HCT116 (cell line): ENCODE measurements around the gene PRR12. TPM values are rescaled to one million over a fixed set of nuclear protein-coding genes. Genes with fewer than 3 reads are reported as not detected.

ENCODE experiments used
- ATAC-seq: fragments of 200-7000 bp; cut with Tn5 transposase; 2 replicates; pipeline ENCODE4 v1.9.1; 2020; ENCODE audit warnings: mild to moderate bottlenecking, moderate library complexity
- BruUV-seq: library from RNA; stranded (reverse); fragments of 400-500 nt; replicated peaks from 2 replicates; lab custom pipeline; 2021; lab: Mats Ljungman, UMichigan
- CTCF ChIA-PET: fragments of 300-600 bp; sonication (Branson Sonifier 250); formaldehyde crosslinking; loops from one replicate; lab custom pipeline; 2021; ENCODE audit warnings: antibody characterized with exemption; lab: Charles Lee
- POLR2A ChIA-PET: fragments of 300-600, 350-600 bp; sonication (Branson Sonifier 250); formaldehyde crosslinking; loops from one replicate; lab custom pipeline; 2021; ENCODE audit warnings: antibody characterized with exemption; lab: Charles Lee
- RAD21 ChIA-PET, 2 experiments: fragments of 300-600 bp; sonication (Branson Sonifier 250); formaldehyde crosslinking; loops; one replicate each; lab custom pipeline; 2023; ENCODE audit warnings: low total read pairs in 2 of 2; ENCODE audit not compliant: uncharacterized antibody in 2 of 2, unreplicated experiment in 2 of 2, low non-redundant PET in 1 of 2; lab: Charles Lee
- DNase-seq: peaks from one replicate; pipeline ENCODE4 v3.0.0-alpha.2; 2010; ENCODE audit warnings: low read depth, low spot score
- H2AFZ ChIP-seq: fragments of 200-600 bp; shearing (Covaris generic), sonication (generic); 2 replicates; pipeline ENCODE4 v1.6.1; 2017; ENCODE audit warnings: low read depth, mixed run types, mixed read lengths, antibody characterized with exemption, low read length; ENCODE audit not compliant: poor library complexity, severe bottlenecking
- H3K27ac ChIP-seq: 2 replicates; pipeline ENCODE4 v1.5.1; 2012; ENCODE audit warnings: low read depth, low read length
- H3K27me3 ChIP-seq: fragments of 200-600 bp; sonication (generic); 2 replicates; pipeline ENCODE4 v1.6.1; 2016; ENCODE audit warnings: mixed run types, low read length, mixed read lengths; ENCODE audit not compliant: insufficient read depth
- H3K36me3 ChIP-seq, 2 experiments: fragments of 200-500 bp in 1 of 2; fragments of 200-600 bp in 1 of 2; sonication (Bioruptor generic) in 1 of 2; sonication (generic) in 1 of 2; 2 replicates each; pipeline versions ENCODE4 v1.5.1 to v1.6.1; 2014 to 2016; ENCODE audit warnings: low read length in 2 of 2, inconsistent platforms in 1 of 2, mixed read lengths in 1 of 2, mixed run types in 1 of 2; ENCODE audit not compliant: insufficient read depth in 2 of 2, control insufficient read depth in 1 of 2
- H3K4me1 ChIP-seq, 2 experiments: fragments of 200-600 bp in 1 of 2; sonication (generic) in 1 of 2; 2 replicates each; pipeline versions ENCODE4 v1.5.1 to v1.6.1; 2012 to 2017; ENCODE audit warnings: low read length in 2 of 2, inconsistent platforms in 1 of 2, mild to moderate bottlenecking in 1 of 2, mixed read lengths in 1 of 2, mixed run types in 1 of 2, moderate library complexity in 1 of 2; ENCODE audit not compliant: insufficient read depth in 2 of 2, control insufficient read depth in 1 of 2
- H3K4me2 ChIP-seq: fragments of 200-600 bp; sonication (generic); 2 replicates; pipeline ENCODE4 v1.6.1; 2017; ENCODE audit warnings: mixed run types, low read length, mixed read lengths
- H3K4me3 ChIP-seq, 2 experiments: fragments of 200-600 bp in 1 of 2; sonication (generic) in 1 of 2; replicated peaks in 1 of 2; 2 replicates each; pipeline ENCODE4 v1.5.1; 2011 to 2016; ENCODE audit warnings: low read length in 2 of 2, control low read depth in 1 of 2, low read depth in 1 of 2, mild to moderate bottlenecking in 1 of 2, mixed read lengths in 1 of 2, mixed run types in 1 of 2
- H3K79me2 ChIP-seq: fragments of 200-600 bp; sonication (generic); 2 replicates; pipeline ENCODE4 v1.6.1; 2017; ENCODE audit warnings: mild to moderate bottlenecking, mixed run types, low read length, moderate library complexity, mixed read lengths; ENCODE audit not compliant: insufficient read depth
- H3K9ac ChIP-seq: fragments of 200-600 bp; sonication (generic); 2 replicates; pipeline ENCODE4 v1.6.1; 2016; ENCODE audit warnings: low read length, mixed read lengths
- H3K9me2 ChIP-seq: fragments of 200-600 bp; sonication (generic), shearing (Covaris generic); 2 replicates; pipeline ENCODE4 v1.6.1; 2017; ENCODE audit warnings: mixed run types, mild to moderate bottlenecking, moderate library complexity; ENCODE audit not compliant: insufficient read depth
- H3K9me3 ChIP-seq, 2 experiments: fragments of 200-500 bp in 1 of 2; fragments of 200-600 bp in 1 of 2; sonication (Bioruptor generic) in 1 of 2; sonication (generic) in 1 of 2; 2 replicates each; pipeline ENCODE4 v1.6.1; 2014 to 2017; ENCODE audit warnings: low read length in 2 of 2, mixed read lengths in 2 of 2, inconsistent platforms in 1 of 2, low read depth in 1 of 2, mild to moderate bottlenecking in 1 of 2, mixed run types in 1 of 2, moderate library complexity in 1 of 2; ENCODE audit not compliant: control insufficient read depth in 1 of 2, insufficient read depth in 1 of 2
- H4K20me1 ChIP-seq: fragments of 200-600 bp; sonication (generic), shearing (Covaris generic); 2 replicates; pipeline ENCODE4 v1.6.1; 2017; ENCODE audit warnings: mixed run types, mild to moderate bottlenecking, moderate library complexity; ENCODE audit not compliant: insufficient read depth
- CBX3 ChIP-seq: IDR thresholded peaks from 2 replicates; pipeline ENCODE4 v1.6.1; 2012; ENCODE audit warnings: low read depth
- EGR1 ChIP-seq: IDR thresholded peaks from 2 replicates; pipeline ENCODE4 v1.6.1; 2012; ENCODE audit warnings: low read depth
- ELF1 ChIP-seq: IDR thresholded peaks from 2 replicates; pipeline ENCODE4 v1.6.1; 2012; ENCODE audit warnings: low read depth, borderline replicate concordance
- FOSL1 ChIP-seq: IDR thresholded peaks from 2 replicates; pipeline ENCODE4 v1.6.1; 2012; ENCODE audit warnings: low read depth
- SIN3A ChIP-seq: IDR thresholded peaks from 2 replicates; pipeline ENCODE4 v1.6.1; 2012; ENCODE audit warnings: low read depth
- SP1 ChIP-seq: IDR thresholded peaks from 2 replicates; pipeline ENCODE4 v1.6.1; 2012; ENCODE audit warnings: low read depth
- SRF ChIP-seq: IDR thresholded peaks from 2 replicates; pipeline ENCODE4 v1.6.1; 2012; ENCODE audit warnings: low read depth
- YY1 ChIP-seq: IDR thresholded peaks from 2 replicates; pipeline ENCODE4 v1.6.1; 2011; ENCODE audit warnings: low read length, low read depth, moderate library complexity, mild to moderate bottlenecking; ENCODE audit not compliant: insufficient replicate concordance; ENCODE audit errors: extremely low read depth
- ZFX ChIP-seq: fragments of 450-650 bp; IDR thresholded peaks from 2 replicates; pipeline ENCODE4 v1.6.1; 2017
- ZNF274 ChIP-seq: fragments of 200-500 bp; sonication (Bioruptor generic); IDR thresholded peaks from 2 replicates; pipeline ENCODE4 v1.6.1; 2014; ENCODE audit warnings: mild to moderate bottlenecking, low read depth, low read length, inconsistent platforms
- intact Hi-C: fragments of 100-400 bp; cut with micrococcal nuclease; formaldehyde crosslinking; loops from 2 replicates; pipeline ENCODE4 v1.10.0; 2022
- total RNA-seq: library from RNA; stranded (reverse); gene quantifications from one replicate; pipeline ENCODE4 v1.2.1, GENCODE V29; 2021; ENCODE audit not compliant: unreplicated experiment
- TF ChIP-seq, protein P1 (sequence below): IDR thresholded peaks from 2 replicates; pipeline ENCODE4 v1.6.1; 2012; ENCODE audit warnings: low read depth

Gene PRR12
- total RNA-seq, 1 experiment from 2014 or later, result 26.9 TPM

DNA sequence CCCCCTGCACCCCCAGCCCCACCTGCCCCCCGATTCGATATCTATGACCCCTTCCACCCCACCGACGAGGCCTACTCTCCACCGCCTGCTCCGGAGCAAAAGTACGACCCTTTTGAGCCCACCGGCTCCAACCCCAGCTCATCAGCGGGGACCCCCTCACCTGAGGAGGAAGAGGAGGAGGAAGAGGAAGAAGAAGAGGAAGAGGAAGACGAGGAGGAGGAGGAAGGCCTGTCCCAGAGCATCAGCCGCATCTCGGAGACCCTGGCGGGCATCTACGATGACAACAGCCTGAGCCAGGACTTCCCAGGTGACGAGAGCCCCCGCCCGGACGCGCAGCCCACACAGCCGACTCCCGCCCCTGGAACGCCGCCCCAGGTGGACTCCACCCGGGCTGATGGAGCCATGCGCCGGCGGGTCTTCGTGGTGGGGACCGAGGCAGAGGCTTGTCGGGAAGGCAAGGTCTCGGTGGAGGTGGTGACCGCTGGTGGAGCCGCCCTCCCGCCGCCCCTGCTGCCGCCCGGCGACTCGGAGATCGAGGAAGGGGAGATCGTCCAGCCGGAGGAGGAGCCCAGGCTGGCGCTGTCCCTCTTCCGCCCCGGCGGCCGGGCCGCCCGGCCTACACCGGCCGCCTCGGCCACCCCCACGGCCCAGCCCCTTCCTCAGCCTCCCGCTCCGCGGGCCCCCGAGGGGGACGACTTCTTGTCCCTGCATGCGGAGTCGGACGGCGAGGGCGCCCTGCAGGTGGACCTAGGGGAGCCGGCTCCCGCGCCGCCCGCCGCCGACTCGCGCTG, 60.2 kb downstream of the PRR12 start:
- ATAC-seq, result no peak

More for the DNA sequence above, 60.2 kb downstream of the PRR12 start:
- no peaks in the 10 kb centered on the region for H3K4me1 ChIP-seq
- H3K79me2 ChIP-seq, result peaks cover 43% of the 10 kb centered on the region; the same call in 1 of the 2 replicates
- DNase-seq, result no peak
- no peak overlapping the region for H3K9ac ChIP-seq
- no peaks in the 10 kb centered on the region for H3K9me3 ChIP-seq
- ChIA-PET RAD21 (no interaction called here), POLR2A (no interaction called here), CTCF (no interaction called here)
- TF ChIP-seq SP1 (no peak), ZNF274 (no peak), FOSL1 (no peak), CBX3 (no peak), ZFX (no peak), SRF (no peak), ELF1 (no peak), EGR1 (no peak), YY1 (no peak), SIN3A (no peak)
- TF ChIP-seq, protein P1, sequence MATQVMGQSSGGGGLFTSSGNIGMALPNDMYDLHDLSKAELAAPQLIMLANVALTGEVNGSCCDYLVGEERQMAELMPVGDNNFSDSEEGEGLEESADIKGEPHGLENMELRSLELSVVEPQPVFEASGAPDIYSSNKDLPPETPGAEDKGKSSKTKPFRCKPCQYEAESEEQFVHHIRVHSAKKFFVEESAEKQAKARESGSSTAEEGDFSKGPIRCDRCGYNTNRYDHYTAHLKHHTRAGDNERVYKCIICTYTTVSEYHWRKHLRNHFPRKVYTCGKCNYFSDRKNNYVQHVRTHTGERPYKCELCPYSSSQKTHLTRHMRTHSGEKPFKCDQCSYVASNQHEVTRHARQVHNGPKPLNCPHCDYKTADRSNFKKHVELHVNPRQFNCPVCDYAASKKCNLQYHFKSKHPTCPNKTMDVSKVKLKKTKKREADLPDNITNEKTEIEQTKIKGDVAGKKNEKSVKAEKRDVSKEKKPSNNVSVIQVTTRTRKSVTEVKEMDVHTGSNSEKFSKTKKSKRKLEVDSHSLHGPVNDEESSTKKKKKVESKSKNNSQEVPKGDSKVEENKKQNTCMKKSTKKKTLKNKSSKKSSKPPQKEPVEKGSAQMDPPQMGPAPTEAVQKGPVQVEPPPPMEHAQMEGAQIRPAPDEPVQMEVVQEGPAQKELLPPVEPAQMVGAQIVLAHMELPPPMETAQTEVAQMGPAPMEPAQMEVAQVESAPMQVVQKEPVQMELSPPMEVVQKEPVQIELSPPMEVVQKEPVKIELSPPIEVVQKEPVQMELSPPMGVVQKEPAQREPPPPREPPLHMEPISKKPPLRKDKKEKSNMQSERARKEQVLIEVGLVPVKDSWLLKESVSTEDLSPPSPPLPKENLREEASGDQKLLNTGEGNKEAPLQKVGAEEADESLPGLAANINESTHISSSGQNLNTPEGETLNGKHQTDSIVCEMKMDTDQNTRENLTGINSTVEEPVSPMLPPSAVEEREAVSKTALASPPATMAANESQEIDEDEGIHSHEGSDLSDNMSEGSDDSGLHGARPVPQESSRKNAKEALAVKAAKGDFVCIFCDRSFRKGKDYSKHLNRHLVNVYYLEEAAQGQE, result no peak
- H3K27ac ChIP-seq, result no peak overlapping the region
- no peak overlapping the region for H3K4me2 ChIP-seq
- H3K4me3 ChIP-seq, result no peak overlapping the region
- intact Hi-C loops, result no loop called here
- H3K27me3 ChIP-seq, result no peaks in the 10 kb centered on the region
- H3K9me2 ChIP-seq, result no peaks in the 10 kb centered on the region
- H4K20me1 ChIP-seq, result no peaks in the 10 kb centered on the region
- BruUV-seq, result no TSS peak
- H3K36me3 ChIP-seq, result peaks cover 43% of the 10 kb centered on the region in 2 experiments; a peak in 3 of 4 replicates
- no peak overlapping the region for H2AFZ ChIP-seq
